Lower lobe of right lung (tissue), 2 donors: Measurements from ENCODE around the gene CAMKK1. TPM values are rescaled to one million over a fixed set of nuclear protein-coding genes. Genes with fewer than 3 reads are reported as not detected.

ENCODE experiments used
- ATAC-seq, 2 donors: fragments of 200-7000 bp; cut with Tn5 transposase; one replicate each; pipeline ENCODE4 v1.9.1; 2020 to 2022; ENCODE audit warnings: mild to moderate bottlenecking in 2 of 2, moderate library complexity in 2 of 2
- DNase-seq: peaks from one replicate; pipeline ENCODE4 v3.0.0-alpha.2; 2020
- H3K27ac ChIP-seq: fragments of 200-600 bp; one replicate; pipeline ENCODE4 v1.8.0; 2022
- H3K27me3 ChIP-seq: fragments of 200-600 bp; one replicate; pipeline ENCODE4 v1.8.0; 2022; ENCODE audit warnings: low read depth
- H3K36me3 ChIP-seq: fragments of 200-600 bp; one replicate; pipeline ENCODE4 v1.8.0; 2022; ENCODE audit warnings: mild to moderate bottlenecking
- H3K4me1 ChIP-seq: fragments of 200-600 bp; one replicate; pipeline ENCODE4 v1.8.0; 2022
- H3K4me3 ChIP-seq: fragments of 200-600 bp; one replicate; pipeline ENCODE4 v1.8.0; 2022; ENCODE audit warnings: mild to moderate bottlenecking
- H3K9me3 ChIP-seq: fragments of 200-600 bp; one replicate; pipeline ENCODE4 v1.8.0; 2022
- CTCF ChIP-seq: fragments of 200-600 bp; IDR thresholded peaks from one replicate; pipeline ENCODE4 v1.8.0; 2022; ENCODE audit warnings: antibody characterized with exemption, mild to moderate bottlenecking
- intact Hi-C: fragments of 100-400 bp; cut with DNase I; formaldehyde crosslinking; loops from one replicate; pipeline ENCODE4 v1.11.0; 2022
- total RNA-seq: library from RNA; stranded (reverse); fragmentation: NEBNext Ultra II Directional; extraction: Animal tissue kit (Norgen Biotek cat#: 25700); gene quantifications from one replicate; pipeline ENCODE4 v1.2.1, GENCODE V29; 2021
- donor health status: DM: no; HTN: yes; CAD: no; lungs with severe emphysema.

Gene CAMKK1
- total RNA-seq, 1 donor from 2014 or later: 9.7 TPM

GRCh38 chr17:3815122-3815521 is 77.7 kb downstream of the CAMKK1 start:
- intact Hi-C loops: no loop called here
- ATAC-seq (no peak), DNase-seq (no peak)
- Histone ChIP-seq H3K4me1 (no peaks in the 10 kb centered on the region), H3K27me3 (no peaks in the 10 kb centered on the region), H3K4me3 (no peak overlapping the region), H3K9me3 (no peaks in the 10 kb centered on the region), H3K27ac (no peak overlapping the region), H3K36me3 (peaks cover 100% of the 10 kb centered on the region)
- TF ChIP-seq CTCF: no peak

- peaks cover 100% of the 10 kb centered on the region for H3K36me3 ChIP-seq
- intact Hi-C loops: no loop called here
- ATAC-seq (no peak), DNase-seq (no peak)
- no peaks in the 10 kb centered on the region for H3K9me3 ChIP-seq
- no peaks in the 10 kb centered on the region for H3K4me1 ChIP-seq
- H3K27me3 ChIP-seq: no peaks in the 10 kb centered on the region
- TF ChIP-seq CTCF: no peak
- no peak overlapping the region for H3K4me3 ChIP-seq
- no peak overlapping the region for H3K27ac ChIP-seq
Measured at GRCh38 chr17:3814361-3814760, 78.5 kb downstream of the CAMKK1 start.

GRCh38 chr17:3813171-3813570 is 79.7 kb downstream of the CAMKK1 start:
- TF ChIP-seq CTCF: no peak
- H3K9me3 ChIP-seq: no peaks in the 10 kb centered on the region
- peaks cover 100% of the 10 kb centered on the region for H3K36me3 ChIP-seq
- no peak overlapping the region for H3K4me3 ChIP-seq
- no peaks in the 10 kb centered on the region for H3K4me1 ChIP-seq
- no peak for ATAC-seq
- H3K27ac ChIP-seq: no peak overlapping the region
- no peak for DNase-seq
- intact Hi-C loops: no loop called here
- H3K27me3 ChIP-seq: no peaks in the 10 kb centered on the region

- no peak overlapping the region for H3K27ac ChIP-seq
- ATAC-seq: no peak
- no peak overlapping the region for H3K4me3 ChIP-seq
- TF ChIP-seq CTCF: no peak
- no peaks in the 10 kb centered on the region for H3K4me1 ChIP-seq
- peaks cover 100% of the 10 kb centered on the region for H3K36me3 ChIP-seq
- no peaks in the 10 kb centered on the region for H3K27me3 ChIP-seq
- no peak for DNase-seq
- intact Hi-C loops: no loop called here
- no peaks in the 10 kb centered on the region for H3K9me3 ChIP-seq
Measured at GRCh38 chr17:3812771-3813170, 80.1 kb downstream of the CAMKK1 start.

- no peak for TF ChIP-seq CTCF
- Histone ChIP-seq H3K9me3 (no peaks in the 10 kb centered on the region), H3K36me3 (peaks cover 100% of the 10 kb centered on the region), H3K4me1 (no peaks in the 10 kb centered on the region), H3K27ac (no peak overlapping the region), H3K4me3 (no peak overlapping the region), H3K27me3 (no peaks in the 10 kb centered on the region)
- ATAC-seq: no peak
- intact Hi-C loops: no loop called here
- no peak for DNase-seq
Measured at GRCh38 chr17:3812284-3812683, 80.6 kb downstream of the CAMKK1 start.

Other genes with a start within 250 kb of the CAMKK1 start
- 82.8 TPM for gene TAX1BP3, start 224.5 kb downstream of the CAMKK1 start, total RNA-seq
- gene EMC6, start 224.2 kb downstream of the CAMKK1 start, total RNA-seq: 32.9 TPM
- 2.5 TPM for gene P2RX5, start 196.9 kb downstream of the CAMKK1 start, total RNA-seq
- gene HASPIN, start 169.2 kb downstream of the CAMKK1 start, total RNA-seq: 0.68 TPM
- 35.4 TPM for gene ITGAE, start 91.9 kb downstream of the CAMKK1 start, total RNA-seq
- gene NCBP3, start 46.8 kb downstream of the CAMKK1 start, total RNA-seq: 40.3 TPM
- 8.7 TPM for gene P2RX1, start 23.4 kb upstream of the CAMKK1 start, total RNA-seq
- gene ATP2A3, start 71.4 kb upstream of the CAMKK1 start, total RNA-seq: 45.6 TPM
- 55.2 TPM for gene ZZEF1, start 250.0 kb upstream of the CAMKK1 start, total RNA-seq